Measurements from ENCODE around the gene WIZ. TPM values are rescaled to one million over a fixed set of nuclear protein-coding genes. Genes with fewer than 3 reads are reported as not detected.

WIZ gene
- total and polyA plus RNA-seq, 9 of the 15 experiments (the other 6 are each of a cell fraction or from before 2014, with no cell fraction given): 0.06 to 37.5 (median 4.8) TPM

- TF ChIP-seq ZNF143 (CRISPR knock-in tag; IDR thresholded peaks at IDR 0.05) (peak; percentile 7; the same call in 1 of the 2 replicates), TRIM24 (IDR thresholded peaks at IDR 0.05) (peak in 1 of 2 experiments; percentile 9; a peak in 1 of 4 replicates), ZSCAN32 (CRISPR knock-in tag; IDR thresholded peaks at IDR 0.05) (no peak), ZNF586 (CRISPR knock-in tag; conservative IDR thresholded peaks at IDR 0.05) (no peak), PREB (CRISPR knock-in tag; IDR thresholded peaks at IDR 0.05) (no peak), MAZ (CRISPR knock-in tag; conservative IDR thresholded peaks at IDR 0.05 in 1 of 2, IDR thresholded peaks at IDR 0.05 in 1 of 2) (peak in 1 of 2 experiments; percentile 88; a peak in 2 of 4 replicates), SRF (CRISPR knock-in tag; IDR thresholded peaks at IDR 0.05) (no peak)
- TF ChIP-seq, protein P1, sequence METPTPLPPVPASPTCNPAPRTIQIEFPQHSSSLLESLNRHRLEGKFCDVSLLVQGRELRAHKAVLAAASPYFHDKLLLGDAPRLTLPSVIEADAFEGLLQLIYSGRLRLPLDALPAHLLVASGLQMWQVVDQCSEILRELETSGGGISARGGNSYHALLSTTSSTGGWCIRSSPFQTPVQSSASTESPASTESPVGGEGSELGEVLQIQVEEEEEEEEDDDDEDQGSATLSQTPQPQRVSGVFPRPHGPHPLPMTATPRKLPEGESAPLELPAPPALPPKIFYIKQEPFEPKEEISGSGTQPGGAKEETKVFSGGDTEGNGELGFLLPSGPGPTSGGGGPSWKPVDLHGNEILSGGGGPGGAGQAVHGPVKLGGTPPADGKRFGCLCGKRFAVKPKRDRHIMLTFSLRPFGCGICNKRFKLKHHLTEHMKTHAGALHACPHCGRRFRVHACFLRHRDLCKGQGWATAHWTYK (CRISPR knock-in tag; IDR thresholded peaks at IDR 0.05): 0 out of 2 replicates have a peak, but pooled peaks have one; percentile 54
- TF ChIP-seq, protein P2, sequence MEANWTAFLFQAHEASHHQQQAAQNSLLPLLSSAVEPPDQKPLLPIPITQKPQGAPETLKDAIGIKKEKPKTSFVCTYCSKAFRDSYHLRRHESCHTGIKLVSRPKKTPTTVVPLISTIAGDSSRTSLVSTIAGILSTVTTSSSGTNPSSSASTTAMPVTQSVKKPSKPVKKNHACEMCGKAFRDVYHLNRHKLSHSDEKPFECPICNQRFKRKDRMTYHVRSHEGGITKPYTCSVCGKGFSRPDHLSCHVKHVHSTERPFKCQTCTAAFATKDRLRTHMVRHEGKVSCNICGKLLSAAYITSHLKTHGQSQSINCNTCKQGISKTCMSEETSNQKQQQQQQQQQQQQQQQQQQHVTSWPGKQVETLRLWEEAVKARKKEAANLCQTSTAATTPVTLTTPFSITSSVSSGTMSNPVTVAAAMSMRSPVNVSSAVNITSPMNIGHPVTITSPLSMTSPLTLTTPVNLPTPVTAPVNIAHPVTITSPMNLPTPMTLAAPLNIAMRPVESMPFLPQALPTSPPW (CRISPR knock-in tag; IDR thresholded peaks at IDR 0.05): peak; percentile 98
Observed at GRCh38 chr19:15379999-15380647, 69.6 kb downstream of the WIZ start (continued).

Measured in K562 (cell line).